ENCODE data around the gene LRFN4. TPM values are rescaled to one million over a fixed set of nuclear protein-coding genes. Genes with fewer than 3 reads are reported as not detected.

Gene LRFN4
- total and polyA plus RNA-seq, 2 of the 13 experiments (the other 11 are each of a cell fraction or from before 2014, with no cell fraction given) = 1.3 to 6.8 TPM

DNA sequence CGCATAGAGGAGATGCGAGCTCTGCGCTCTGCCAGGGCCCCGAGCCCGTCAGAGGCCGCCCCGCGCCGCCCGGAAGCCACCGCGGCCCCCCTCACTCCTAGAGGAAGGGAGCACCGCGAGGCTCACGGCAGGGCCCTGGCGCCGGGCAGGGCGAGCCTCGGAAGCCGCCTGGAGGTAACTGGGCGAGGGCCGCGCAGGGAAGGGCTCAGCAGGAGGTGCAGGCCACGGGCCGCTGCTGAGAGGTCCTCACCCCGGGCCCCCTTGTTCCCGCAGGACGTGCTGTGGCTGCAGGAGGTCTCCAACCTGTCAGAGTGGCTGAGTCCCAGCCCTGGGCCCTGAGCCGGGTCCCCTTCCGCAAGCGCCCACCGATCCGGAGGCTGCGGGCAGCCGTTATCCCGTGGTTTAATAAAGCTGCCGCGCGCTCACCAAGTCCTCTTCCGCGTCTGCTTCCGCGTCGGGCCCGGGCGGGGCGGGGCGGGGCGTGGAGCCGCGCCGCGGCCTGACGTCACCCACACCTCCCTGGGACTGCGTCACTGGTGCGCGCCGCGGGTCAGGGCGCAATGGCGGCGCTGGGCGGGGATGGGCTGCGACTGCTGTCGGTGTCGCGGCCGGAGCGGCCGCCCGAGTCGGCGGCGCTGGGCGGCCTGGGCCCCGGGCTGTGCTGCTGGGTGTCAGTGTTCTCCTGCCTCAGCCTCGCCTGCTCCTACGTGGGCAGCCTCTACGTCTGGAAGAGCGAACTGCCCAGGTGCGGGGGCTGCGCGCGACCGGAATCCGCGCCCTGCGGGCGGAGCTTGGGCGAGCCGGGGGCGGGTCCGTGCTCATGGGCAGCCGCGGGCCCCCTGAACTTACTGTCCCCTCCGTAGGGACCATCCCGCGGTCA, 13.7 kb upstream of the LRFN4 start, which contains the start of gene RCE1 (continued):
- TF ChIP-seq, protein P1, sequence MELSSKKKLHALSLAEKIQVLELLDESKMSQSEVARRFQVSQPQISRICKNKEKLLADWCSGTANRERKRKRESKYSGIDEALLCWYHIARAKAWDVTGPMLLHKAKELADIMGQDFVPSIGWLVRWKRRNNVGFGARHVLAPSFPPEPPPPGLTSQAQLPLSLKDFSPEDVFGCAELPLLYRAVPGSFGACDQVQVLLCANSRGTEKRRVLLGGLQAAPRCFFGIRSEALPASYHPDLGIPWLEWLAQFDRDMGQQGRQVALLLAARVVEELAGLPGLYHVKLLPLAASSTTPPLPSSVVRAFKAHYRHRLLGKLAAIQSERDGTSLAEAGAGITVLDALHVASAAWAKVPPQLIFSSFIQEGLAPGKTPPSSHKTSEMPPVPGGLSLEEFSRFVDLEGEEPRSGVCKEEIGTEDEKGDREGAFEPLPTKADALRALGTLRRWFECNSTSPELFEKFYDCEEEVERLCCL (CRISPR knock-in tag; IDR thresholded peaks at IDR 0.05; ENCODE audit: borderline replicate concordance) = no peak
- TF ChIP-seq RFXANK (CRISPR knock-in tag; IDR thresholded peaks at IDR 0.05) (no peak), ZNF839 (CRISPR knock-in tag; IDR thresholded peaks at IDR 0.05; ENCODE audit: borderline replicate concordance) (no peak), ZNF773 (CRISPR knock-in tag; IDR thresholded peaks at IDR 0.05; ENCODE audit: borderline replicate concordance) (no peak; the same call in 1 of the 2 replicates), HOXD1 (CRISPR knock-in tag; IDR thresholded peaks at IDR 0.05) (no peak; the same call in 1 of the 2 replicates), LCORL (IDR thresholded peaks at IDR 0.05) (no peak), LCORL (CRISPR knock-in tag; IDR thresholded peaks at IDR 0.05) (peak; percentile 52; the same call in 1 of the 2 replicates), HNRNPUL1 (IDR thresholded peaks at IDR 0.05; ENCODE audit: low read depth, low read length) (no peak), RBM22 (optimal IDR thresholded peaks at IDR 0.05; ENCODE audit: low read length) (no peak), ISL2 (CRISPR knock-in tag; IDR thresholded peaks at IDR 0.05) (no peak; the same call in 1 of the 2 replicates), HNRNPH1 (optimal IDR thresholded peaks at IDR 0.05; ENCODE audit: low read depth, low read length) (no peak), RAD21 (CRISPR knock-in tag; IDR thresholded peaks at IDR 0.05) (peak; percentile 40; the same call in 1 of the 2 replicates), EEA1 (CRISPR knock-in tag; IDR thresholded peaks at IDR 0.05; ENCODE audit: borderline replicate concordance) (no peak), TERF1 (CRISPR knock-in tag; IDR thresholded peaks at IDR 0.05) (0 out of 2 replicates have a peak, but pooled peaks have one; percentile 43), GTF2F1 (IDR thresholded peaks at IDR 0.05; ENCODE audit: low read length) (no peak), PCBP2 (optimal IDR thresholded peaks at IDR 0.05; ENCODE audit: low read depth, low read length, poor library complexity, severe bottlenecking) (no peak), E2F2 (CRISPR knock-in tag; IDR thresholded peaks at IDR 0.05; ENCODE audit: borderline replicate concordance) (peak; percentile 67; the same call in 1 of the 2 replicates), ZNF138 (CRISPR knock-in tag; IDR thresholded peaks at IDR 0.05; ENCODE audit: low read depth) (no peak), HOXA9 (CRISPR knock-in tag; IDR thresholded peaks at IDR 0.05; ENCODE audit: borderline replicate concordance) (no peak), MBNL3 (CRISPR knock-in tag; conservative IDR thresholded peaks at IDR 0.05) (no peak), ZKSCAN5 (CRISPR knock-in tag; IDR thresholded peaks at IDR 0.05) (no peak), ZMYM4 (CRISPR knock-in tag; IDR thresholded peaks at IDR 0.05) (no peak), MTF1 (CRISPR knock-in tag; IDR thresholded peaks at IDR 0.05) (no peak), GATA4 (IDR thresholded peaks at IDR 0.05; ENCODE audit: borderline replicate concordance, low read depth) (0 out of 2 replicates have a peak, but pooled peaks have one; percentile 33), ZNF784 (CRISPR knock-in tag; IDR thresholded peaks at IDR 0.05; ENCODE audit: borderline replicate concordance) (peak; percentile 89; the same call in 1 of the 2 replicates), ZNF326 (CRISPR knock-in tag; IDR thresholded peaks at IDR 0.05; ENCODE audit: borderline replicate concordance) (no peak), SMAD1 (CRISPR knock-in tag; IDR thresholded peaks at IDR 0.05; ENCODE audit: borderline replicate concordance, low read depth) (no peak)
